ENCODE results near the gene CHST7.

Gene CHST7

DNA sequence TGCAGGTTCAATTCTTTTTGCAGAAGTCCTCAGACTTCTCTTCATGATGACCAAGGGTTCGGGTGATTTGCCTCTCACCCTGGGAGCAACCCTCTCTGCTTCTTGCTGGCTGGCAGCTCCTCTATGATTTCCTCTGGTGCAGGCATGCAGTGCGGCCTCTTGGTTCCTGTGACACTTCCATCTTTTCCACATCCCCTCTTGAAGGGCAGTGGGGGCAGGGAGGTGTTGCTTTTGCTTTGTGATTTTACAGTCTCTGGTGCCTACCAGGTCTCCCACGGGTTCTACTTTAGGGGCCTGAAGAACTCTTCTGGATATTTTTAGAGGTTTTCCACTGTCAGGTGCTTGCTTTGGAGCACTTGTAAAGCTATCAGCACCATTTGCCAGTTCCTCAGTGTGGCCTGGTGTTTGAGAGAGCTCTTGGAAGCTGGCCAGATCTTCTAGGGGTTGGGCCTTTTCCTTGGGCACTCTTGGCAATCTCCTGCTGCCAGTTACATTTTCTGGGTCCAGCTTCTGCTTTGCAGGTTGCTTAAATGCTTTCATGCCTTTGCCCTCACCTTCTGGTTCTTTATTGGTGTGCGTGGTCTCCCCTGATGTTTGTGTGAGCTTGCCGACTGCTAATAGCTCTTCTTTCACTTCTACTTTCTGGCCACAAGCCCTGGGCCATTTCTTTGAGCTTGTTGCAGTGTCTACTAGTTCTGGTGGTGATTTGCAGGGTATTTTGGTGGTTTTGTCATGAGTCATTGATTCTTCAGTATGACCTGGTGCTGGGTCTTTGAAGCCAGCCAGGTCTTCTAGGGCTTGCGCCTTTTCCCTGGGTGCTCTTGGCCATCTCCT lies 11.5 kb upstream of the CHST7 start:
- no peak overlapping the region for H3K4me3 ChIP-seq (ENCODE audit: low read depth, low read length)
- TF ChIP-seq CTCF (IDR thresholded peaks at IDR 0.05; ENCODE audit: low read depth, low read length) = no peak
- DNase-seq (ENCODE audit: low read depth, low spot score) = no peak
- in situ Hi-C loops (cut with HindIII; ENCODE audit: low sequenced_read_pairs) = no loop called here

- TF ChIP-seq CTCF (IDR thresholded peaks at IDR 0.05; ENCODE audit: low read depth, low read length) = no peak
- H3K4me3 ChIP-seq (ENCODE audit: low read depth, low read length) = no peak overlapping the region
- DNase-seq (ENCODE audit: low read depth, low spot score) = no peak
- in situ Hi-C loops (cut with HindIII; ENCODE audit: low sequenced_read_pairs) = no loop called here
Measured at GRCh38 chrX:46567388-46567787, 6.2 kb upstream of the CHST7 start.

GRCh38 chrX:46569621-46570020 lies 3.9 kb upstream of the CHST7 start:
- DNase-seq (ENCODE audit: low read depth, low spot score) = no peak
- H3K4me3 ChIP-seq (ENCODE audit: low read depth, low read length) = no peak overlapping the region
- TF ChIP-seq CTCF (IDR thresholded peaks at IDR 0.05; ENCODE audit: low read depth, low read length) = no peak
- in situ Hi-C loops (cut with HindIII; ENCODE audit: low sequenced_read_pairs) = no loop called here

DNA sequence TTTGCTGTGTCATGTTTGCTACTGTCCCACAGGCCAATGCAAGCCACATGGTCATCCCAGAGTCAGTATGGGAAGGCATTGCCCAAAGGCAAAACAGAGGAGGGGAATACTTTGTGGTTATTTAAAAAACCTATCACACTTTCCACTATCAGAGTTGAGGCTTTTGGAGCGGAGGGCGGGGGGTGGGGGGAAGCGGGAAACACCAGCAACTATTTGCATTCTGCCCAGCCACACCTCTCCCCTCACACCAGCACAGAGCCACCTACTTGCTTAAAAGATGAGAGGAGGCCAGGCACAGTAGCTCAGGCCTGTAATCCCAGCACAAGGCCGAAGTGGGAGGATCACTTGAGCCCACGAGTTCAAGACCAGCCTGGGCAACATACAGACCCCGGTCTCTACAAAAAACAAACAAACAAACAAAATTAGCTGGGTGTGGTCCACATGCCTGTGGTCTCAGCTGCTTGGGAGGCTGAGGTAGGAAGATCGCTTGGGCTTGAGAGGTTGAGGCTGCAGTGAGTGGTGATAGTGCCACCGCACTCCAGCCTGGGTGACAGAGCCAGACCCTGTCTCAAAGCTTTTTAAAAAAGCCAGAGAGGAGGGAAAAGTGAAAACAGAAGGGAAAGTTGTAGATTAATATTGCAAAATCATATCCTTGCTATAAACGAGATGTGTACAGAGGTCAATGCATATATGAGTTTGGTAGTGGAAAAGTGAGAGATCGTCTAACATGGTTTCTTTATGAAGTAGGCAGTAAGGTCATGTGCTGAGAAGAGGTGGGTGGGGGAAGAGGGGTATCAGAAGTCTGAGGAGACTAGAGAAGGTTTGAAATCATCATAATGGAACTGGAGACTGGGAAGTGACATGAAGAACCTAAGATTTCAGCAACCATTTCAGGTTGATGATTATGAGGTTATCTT lies 1.9 kb upstream of the CHST7 start:
- DNase-seq (ENCODE audit: low read depth, low spot score) = no peak
- no peak for TF ChIP-seq CTCF (IDR thresholded peaks at IDR 0.05; ENCODE audit: low read depth, low read length)
- in situ Hi-C loops (cut with HindIII; ENCODE audit: low sequenced_read_pairs) = no loop called here

GRCh38 chrX:46572340-46572936 lies 1.1 kb upstream of the CHST7 start:
- H3K4me3 ChIP-seq (ENCODE audit: low read depth, low read length) = no peak overlapping the region
- no peak for TF ChIP-seq CTCF (IDR thresholded peaks at IDR 0.05; ENCODE audit: low read depth, low read length)
- in situ Hi-C loops (cut with HindIII; ENCODE audit: low sequenced_read_pairs) = no loop called here
- no peak for DNase-seq (ENCODE audit: low read depth, low spot score)

More for the DNA sequence above, 1.9 kb upstream of the CHST7 start:
- H3K4me3 ChIP-seq (ENCODE audit: low read depth, low read length) = no peak overlapping the region
